Right renal cortex interstitium (tissue), 3 donors: ENCODE data around the gene SLC31A2. TPM values are rescaled to one million over a fixed set of nuclear protein-coding genes. Genes with fewer than 3 reads are reported as not detected.

Experiments used
- DNase-seq, 3 donors: peaks; one replicate each; pipeline ENCODE4 v3.0.0-alpha.2; 2013; ENCODE audit warnings: low read depth in 3 of 3, low spot score in 2 of 3
- polyA plus RNA-seq, 3 donors: library from polyadenylated mRNA; unstranded; fragments of 120-200 nt; gene quantifications; one replicate each; pipeline ENCODE4 v1.2.1, GENCODE V29; 2013; ENCODE audit not compliant: insufficient read length in 3 of 3

The SLC31A2 gene
- polyA plus RNA-seq, 3 donors = 3.5 to 5.2 (median 4.6) TPM

- DNase-seq = no peak
These were observed 33.7 kb downstream of the SLC31A2 start for GRCh38 chr9:113184539-113184938.

GRCh38 chr9:113185271-113185670, 34.5 kb downstream of the SLC31A2 start:
- DNase-seq = no peak

DNA sequence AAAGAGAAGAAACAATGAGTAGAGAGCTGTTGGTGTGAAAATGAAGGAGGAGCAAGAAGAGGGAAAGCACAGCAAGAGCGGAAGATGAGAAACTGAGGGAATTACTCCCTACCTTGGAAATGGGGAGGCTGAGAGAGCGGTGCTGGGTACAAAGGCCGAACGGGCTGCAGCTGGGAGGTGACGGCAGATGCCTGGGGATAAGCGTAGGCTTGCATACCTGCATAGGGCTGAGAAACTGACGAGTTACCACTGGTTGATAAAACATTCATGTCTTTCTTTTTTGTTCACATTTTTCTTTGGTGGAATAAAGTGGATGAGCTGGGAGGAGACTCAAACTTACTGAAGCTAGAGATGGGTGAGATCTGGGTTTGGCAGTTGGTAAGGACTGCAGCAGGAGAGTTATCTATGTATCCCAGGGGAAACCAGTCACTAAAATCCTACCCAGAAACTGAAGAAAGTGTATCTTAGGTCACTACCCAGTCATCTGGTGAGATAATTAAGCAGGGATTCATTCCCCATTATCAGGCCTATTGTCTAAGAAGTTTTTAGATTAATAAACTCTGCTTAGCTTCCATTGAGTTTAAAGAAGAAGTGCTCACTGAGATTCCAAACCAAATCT, 35.4 kb downstream of the SLC31A2 start:
- DNase-seq = no peak

GRCh38 chr9:113187929-113188595, 37.3 kb downstream of the SLC31A2 start:
- no peak for DNase-seq

GRCh38 chr9:113192455-113192854, 41.6 kb downstream of the SLC31A2 start:
- no peak for DNase-seq

- no peak for DNase-seq
These were observed 49.0 kb downstream of the SLC31A2 start for GRCh38 chr9:113199683-113200329.

DNA sequence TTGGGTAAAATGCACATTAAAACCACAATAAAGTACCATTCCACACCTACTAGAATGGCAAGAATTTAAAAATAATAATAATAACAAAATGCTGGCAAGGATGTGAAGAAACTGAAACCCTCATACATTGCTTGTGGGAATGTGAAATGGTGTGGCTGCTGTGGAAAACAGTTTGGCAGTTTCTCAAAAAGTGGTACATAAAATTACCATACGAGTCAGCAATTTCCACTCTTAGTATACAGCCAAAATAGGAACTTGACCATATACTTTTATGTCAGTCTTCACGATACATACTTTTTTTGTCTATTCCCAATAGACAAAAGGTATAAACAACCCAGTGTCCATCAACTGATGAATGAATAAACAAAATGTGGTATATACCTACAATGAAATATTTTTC, 54.6 kb downstream of the SLC31A2 start:
- DNase-seq = no peak

- no peak for DNase-seq
These were observed 55.1 kb downstream of the SLC31A2 start for GRCh38 chr9:113205861-113206260.

DNA sequence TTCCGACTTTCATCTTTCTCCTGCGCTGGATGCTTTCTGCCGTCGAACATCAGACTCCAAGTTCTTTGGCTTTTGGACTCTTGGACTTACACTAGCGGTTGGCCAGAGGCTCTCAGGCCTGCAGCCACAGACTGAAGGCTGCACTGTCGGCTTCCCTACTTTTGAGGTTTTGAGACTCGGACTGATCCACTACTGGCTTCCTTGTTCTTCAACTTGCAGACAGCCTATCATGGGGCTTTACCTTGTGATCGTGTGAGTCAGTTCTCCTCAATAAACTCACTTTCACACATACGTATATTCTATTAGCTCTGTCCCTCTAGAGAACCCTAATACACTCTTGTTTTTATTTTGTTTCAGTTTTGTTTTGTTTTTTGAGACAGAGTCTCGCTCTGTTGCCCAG, 60.0 kb downstream of the SLC31A2 start:
- no peak for DNase-seq

Other genes with a start within 250 kb of the SLC31A2 start
- 10 to 100 TPM; 10.1 to 12.1 (median 10.8) TPM for gene ZNF883, start 138.8 kb upstream of the SLC31A2 start, polyA plus RNA-seq
- 10 to 100 TPM; 12.9 to 15.6 (median 13.8) TPM for gene ZFP37, start 94.3 kb upstream of the SLC31A2 start, polyA plus RNA-seq
- 10 to 100 TPM; 28.8 to 32.1 (median 29.4) TPM for gene FKBP15, start 70.3 kb downstream of the SLC31A2 start, polyA plus RNA-seq
- 10 to 100 TPM; 26.9 to 29.2 (median 26.9) TPM for gene SLC31A1, start 70.5 kb downstream of the SLC31A2 start, polyA plus RNA-seq
- 10 to 100 TPM; 43.1 to 49.3 (median 43.8) TPM for gene CDC26, start 124.6 kb downstream of the SLC31A2 start, polyA plus RNA-seq
- 10 to 100 TPM; 39.2 to 41.0 (median 39.3) TPM for gene PRPF4, start 124.7 kb downstream of the SLC31A2 start, polyA plus RNA-seq
- gene RNF183, start 152.4 kb downstream of the SLC31A2 start, polyA plus RNA-seq = 1 to 10 TPM; 5.2 to 6.6 (median 5.8) TPM
- 1 to 10 TPM; 7.2 to 7.9 (median 7.6) TPM for gene WDR31, start 189.3 kb downstream of the SLC31A2 start, polyA plus RNA-seq
- gene BSPRY, start 198.5 kb downstream of the SLC31A2 start, polyA plus RNA-seq = 1 to 10 TPM; 7.3 to 9.7 (median 9.6) TPM
- gene HDHD3, start 226.0 kb downstream of the SLC31A2 start, polyA plus RNA-seq = 10 to 100 TPM; 26.9 to 35.8 (median 28.8) TPM